Kidney tubule cell (primary cell): ENCODE data around the gene SLC7A8.

Source experiments
- DNase-seq: peaks from one replicate; pipeline ENCODE4 v3.0.0-alpha.2; 2018; ENCODE audit warnings: low spot score

SLC7A8 gene

GRCh38 chr14:23182372-23183157 is 895 bp downstream of the SLC7A8 start:
- peak; percentile 30 for DNase-seq

GRCh38 chr14:23181946-23182345 is 1.5 kb downstream of the SLC7A8 start:
- no peak for DNase-seq

GRCh38 chr14:23181453-23181852 is 2.0 kb downstream of the SLC7A8 start:
- no peak for DNase-seq

GRCh38 chr14:23177181-23177580 is 6.3 kb downstream of the SLC7A8 start:
- DNase-seq: no peak

DNA sequence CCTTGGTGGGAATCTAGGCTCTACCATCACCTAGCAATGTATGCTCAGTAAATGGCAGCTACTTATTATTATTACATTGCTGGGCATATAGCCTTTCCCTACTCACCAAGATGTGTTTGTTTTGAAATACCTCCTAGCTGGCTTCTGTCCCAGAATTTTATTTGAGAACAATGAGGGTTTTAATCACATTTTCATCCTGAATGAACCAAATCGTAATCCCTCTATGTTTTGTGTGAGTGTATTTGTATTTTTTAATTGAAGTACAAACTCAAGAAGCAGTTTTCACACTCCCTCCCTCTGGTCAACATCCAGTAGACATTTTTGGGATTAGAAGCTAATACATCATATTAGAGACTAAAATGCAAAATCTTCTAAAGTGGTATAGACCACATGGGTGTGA is 7.6 kb downstream of the SLC7A8 start:
- DNase-seq: no peak

DNA sequence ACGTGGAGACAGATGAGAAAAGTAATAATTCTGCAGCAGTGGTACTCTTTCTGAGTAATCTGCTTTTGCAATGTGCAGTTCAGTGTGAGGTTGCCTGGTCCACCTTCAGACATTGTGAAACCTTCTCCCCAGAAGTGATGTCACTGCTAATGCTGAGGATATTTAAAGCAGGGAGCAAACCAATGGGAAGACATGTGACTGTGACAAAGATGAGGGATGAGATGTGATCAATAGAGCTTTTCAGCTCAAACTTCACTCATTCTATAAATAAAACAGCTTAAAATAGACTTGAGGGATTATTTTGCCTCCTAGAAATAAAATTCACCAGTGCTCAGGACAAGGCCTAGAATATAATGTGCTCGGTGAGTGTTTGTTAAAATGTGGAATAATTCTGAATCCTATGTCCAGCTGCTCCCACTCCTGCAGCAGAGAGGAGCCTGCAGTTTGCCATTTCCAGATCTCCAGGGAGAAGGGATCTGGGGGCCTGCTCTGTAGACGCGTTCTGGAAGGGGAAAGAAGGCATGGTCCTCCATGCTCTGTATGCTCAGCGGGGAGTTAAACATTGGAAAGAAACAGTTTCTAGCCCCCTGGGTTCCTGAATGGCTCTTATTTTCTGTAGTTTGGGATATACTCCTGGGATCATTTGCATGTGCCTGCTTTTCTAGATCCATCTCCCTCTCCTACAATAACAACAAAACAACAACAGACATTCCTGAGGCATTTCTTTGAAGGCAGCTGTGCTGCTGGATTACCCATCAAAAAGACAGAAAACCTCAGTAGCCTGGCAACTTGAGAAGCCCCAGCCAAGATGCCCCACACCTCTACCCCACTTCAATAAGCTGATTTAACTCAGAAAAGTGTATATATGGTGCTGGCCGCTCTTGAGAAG is 8.9 kb downstream of the SLC7A8 start:
- DNase-seq: no peak

- DNase-seq: no peak
Observed at GRCh38 chr14:23173796-23174195, 9.7 kb downstream of the SLC7A8 start.

GRCh38 chr14:23173031-23173430 is 10.4 kb downstream of the SLC7A8 start:
- DNase-seq: no peak

DNA sequence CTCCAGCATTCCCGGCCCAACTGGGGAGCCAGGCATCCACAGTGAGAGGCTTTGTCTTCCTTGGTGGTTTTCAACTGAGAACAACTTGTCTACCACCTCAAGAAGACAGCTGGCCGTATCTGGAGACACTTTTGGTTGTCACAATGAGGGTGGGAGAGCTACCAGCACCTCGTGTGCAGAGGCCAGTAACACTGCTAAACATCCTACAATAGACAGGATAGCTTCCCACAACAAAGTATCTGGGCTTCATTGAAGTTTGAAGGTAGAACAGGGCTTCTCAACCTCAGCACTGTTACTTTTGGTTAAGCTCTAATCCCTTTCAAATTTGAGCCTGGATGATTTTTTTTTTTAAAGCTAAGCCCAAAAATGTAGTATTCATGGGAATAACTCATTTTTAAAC is 10.9 kb downstream of the SLC7A8 start:
- DNase-seq: no peak

- DNase-seq: no peak
Observed at GRCh38 chr14:23172096-23172495, 11.4 kb downstream of the SLC7A8 start.

DNA sequence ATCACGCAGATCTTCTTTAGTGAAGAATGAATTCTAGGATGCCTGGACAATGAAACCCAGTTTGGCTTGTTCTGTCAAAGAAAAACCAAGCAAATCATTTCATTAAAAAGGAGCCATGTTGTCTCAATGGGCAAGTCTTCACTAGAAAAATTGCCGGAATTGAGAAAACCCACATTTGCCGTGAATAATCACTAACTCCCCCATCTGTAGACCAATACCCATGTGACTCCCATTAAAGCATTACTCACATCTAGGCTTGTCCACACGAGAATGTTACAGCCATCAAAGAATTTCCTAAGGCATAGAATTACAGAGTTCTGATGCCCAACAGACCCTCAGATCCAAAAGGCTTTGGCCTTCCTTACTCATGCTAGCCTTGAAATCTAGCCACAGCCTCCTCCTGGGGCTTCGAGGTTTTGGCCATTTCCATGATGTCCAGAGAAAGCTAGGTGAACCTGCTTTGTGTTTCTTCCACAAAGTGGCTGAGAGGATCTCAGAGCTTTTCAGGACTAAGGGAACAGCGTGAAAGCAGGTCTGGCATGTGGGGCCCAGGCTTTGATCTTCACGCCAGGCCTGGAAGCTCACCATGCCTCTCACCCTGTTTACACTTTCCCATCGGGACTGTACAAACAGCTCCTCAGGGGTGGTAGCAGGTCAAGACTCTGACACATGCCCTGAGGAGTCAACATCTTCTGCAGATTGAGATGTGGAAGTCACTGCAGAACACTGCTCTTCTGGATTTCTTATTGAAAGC is 12.1 kb downstream of the SLC7A8 start:
- no peak for DNase-seq

DNA sequence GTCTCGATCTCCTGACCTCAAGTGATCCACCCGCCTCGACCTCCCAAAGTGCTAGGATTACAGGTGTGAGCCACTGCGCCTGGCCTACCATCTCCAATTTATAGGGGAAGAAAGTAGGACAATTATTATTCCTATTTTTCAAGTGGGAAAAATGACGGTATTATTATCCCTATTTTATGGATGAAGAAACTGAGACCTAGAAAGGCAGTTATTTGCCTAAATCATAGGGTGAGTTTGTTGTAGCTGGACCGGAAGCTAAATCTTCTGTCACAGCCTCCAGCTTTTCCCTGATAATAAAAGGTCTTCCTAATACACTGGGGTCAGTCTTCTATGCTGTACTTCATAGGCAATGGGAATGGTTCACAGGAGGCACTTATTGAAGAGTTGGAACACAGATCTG is 13.8 kb downstream of the SLC7A8 start:
- DNase-seq: no peak

DNA sequence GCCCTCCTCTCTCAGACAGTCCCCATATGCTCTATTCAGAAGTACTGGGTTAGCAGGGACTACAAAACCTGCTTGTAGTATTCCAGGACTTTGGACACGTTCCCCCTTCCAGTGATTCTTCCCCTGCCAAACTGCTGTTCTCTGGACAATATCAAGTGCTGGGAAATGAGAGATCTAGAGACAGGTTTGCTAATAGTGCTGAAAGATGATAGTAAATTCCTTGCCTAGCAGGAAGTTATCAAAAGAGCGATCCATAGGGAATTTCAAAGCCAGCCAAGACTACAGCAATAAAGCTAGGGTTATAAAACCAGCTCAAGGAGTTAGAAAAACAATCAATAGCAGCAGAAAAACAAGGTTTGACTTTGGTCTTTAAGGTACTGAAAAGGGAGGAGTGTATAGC is 15.2 kb downstream of the SLC7A8 start:
- no peak for DNase-seq

DNA sequence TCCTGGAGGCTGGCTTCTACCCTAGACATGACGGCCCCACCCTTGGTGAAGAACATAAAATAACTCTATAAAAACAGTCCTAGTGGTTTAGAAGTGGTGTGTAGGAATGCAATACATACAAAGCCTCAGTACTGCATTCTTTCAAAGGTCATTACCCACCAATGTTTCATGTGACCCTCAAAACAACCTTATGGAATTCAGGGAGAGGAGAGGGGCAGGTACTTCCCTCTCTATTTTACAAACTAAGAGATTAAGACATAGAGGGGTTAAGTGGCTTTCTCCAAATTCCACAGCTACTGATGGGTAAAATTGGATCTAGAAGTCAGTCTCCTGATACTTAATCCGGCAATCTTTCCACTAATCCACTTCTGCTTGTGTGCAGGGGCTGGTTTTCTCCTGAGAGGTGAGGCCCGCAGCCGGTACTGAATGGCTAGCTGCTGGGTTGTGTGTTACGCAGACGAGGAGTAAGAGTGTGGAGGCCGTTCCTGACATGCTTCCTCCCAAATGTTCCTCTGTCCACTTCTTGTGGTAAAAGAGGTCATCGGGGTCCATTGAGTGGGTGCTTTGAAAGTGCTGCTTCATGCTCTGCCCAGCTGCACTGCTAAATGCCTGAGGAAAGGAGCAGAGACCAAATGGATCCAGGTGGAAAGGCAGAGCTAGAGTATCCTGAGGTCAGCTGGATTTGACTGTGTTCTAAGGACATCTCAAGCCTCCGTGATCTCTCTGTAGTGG is 16.2 kb downstream of the SLC7A8 start:
- no peak for DNase-seq

- no peak for DNase-seq
Observed at GRCh38 chr14:23164949-23165348, 18.5 kb downstream of the SLC7A8 start.

DNA sequence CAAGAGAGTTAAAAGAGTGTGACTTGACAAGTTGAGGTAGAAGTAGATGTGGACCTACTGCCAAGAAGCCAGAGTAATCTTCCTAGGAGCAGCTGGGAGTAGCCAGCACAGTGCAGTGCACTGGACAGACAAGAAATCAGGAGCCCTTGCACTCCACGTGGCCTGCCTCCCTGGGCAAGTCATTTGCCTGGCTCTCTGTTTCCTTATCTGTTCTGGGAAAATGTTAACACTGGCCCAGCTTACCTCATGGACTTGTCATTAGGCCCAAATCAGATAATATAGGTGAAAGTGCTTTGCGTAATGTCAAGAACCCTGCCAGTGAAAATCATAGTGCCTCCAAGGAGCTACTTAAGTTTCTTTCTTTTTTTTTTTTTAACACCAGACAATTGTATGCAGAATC is 19.2 kb downstream of the SLC7A8 start:
- DNase-seq: no peak

GRCh38 chr14:23163830-23164229 is 19.6 kb downstream of the SLC7A8 start:
- DNase-seq: no peak

GRCh38 chr14:23162800-23163199 is 20.7 kb downstream of the SLC7A8 start:
- no peak for DNase-seq

- no peak for DNase-seq
Observed at GRCh38 chr14:23162005-23162404, 21.5 kb downstream of the SLC7A8 start.

- peak; percentile 79 for DNase-seq
Observed at GRCh38 chr14:23160924-23161522, 22.4 kb downstream of the SLC7A8 start.

DNA sequence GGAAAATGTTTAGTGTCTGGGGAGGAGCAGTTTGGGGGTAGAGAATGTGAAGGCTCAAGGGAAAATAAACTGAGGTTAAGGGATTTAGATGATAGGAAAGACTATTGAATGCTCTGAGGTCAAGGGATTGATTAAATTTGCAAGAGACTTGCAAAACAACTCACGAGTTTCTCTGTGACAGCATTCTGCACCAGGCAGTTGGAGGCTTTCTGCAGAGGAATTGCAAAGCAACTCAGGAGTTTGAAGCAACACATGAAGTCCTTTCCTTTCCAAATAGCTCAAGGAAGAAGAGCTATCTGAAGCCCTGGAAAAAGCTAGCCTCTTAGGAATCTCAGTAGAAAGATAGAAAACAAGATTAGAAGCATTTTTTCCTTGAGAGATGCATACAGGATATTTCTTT is 23.9 kb downstream of the SLC7A8 start:
- DNase-seq: no peak
